Endothelial cell of umbilical vein (primary cell): ENCODE results near the gene PTGS1.

Experiments used
- EZH2 ChIP-seq: IDR thresholded peaks from 2 replicates; pipeline ENCODE4 v1.6.1; 2012; ENCODE audit warnings: borderline replicate concordance, low read depth, mild to moderate bottlenecking, moderate library complexity, low read length, inconsistent platforms; ENCODE audit not compliant: severe bottlenecking
- FOS ChIP-seq: IDR thresholded peaks from 2 replicates; pipeline ENCODE4 v1.6.1; 2011; ENCODE audit warnings: mild to moderate bottlenecking, low read length, moderate library complexity, borderline replicate concordance; ENCODE audit not compliant: insufficient read depth
- GATA2 ChIP-seq: IDR thresholded peaks from 2 replicates; pipeline ENCODE4 v1.7.0; 2011; ENCODE audit warnings: low read depth, mild to moderate bottlenecking, moderate library complexity, mixed read lengths, low read length; ENCODE audit not compliant: insufficient read length, insufficient read depth
- JUN ChIP-seq: IDR thresholded peaks from 2 replicates; pipeline ENCODE4 v1.6.1; 2011; ENCODE audit warnings: borderline replicate concordance, low read depth; ENCODE audit not compliant: insufficient read length, insufficient read depth
- MYC ChIP-seq: IDR thresholded peaks from one replicate; pipeline ENCODE4 v1.6.1; 2011; ENCODE audit warnings: mild to moderate bottlenecking, low read depth, low read length
- POLR2A ChIP-seq: IDR thresholded peaks from 2 replicates; pipeline ENCODE4 v1.6.1; 2012; ENCODE audit warnings: low read depth, mild to moderate bottlenecking, control low read depth, low read length
- POLR2AphosphoS5 ChIP-seq: IDR thresholded peaks from 2 replicates; pipeline ENCODE4 v1.6.1; 2012; ENCODE audit warnings: low read depth, mild to moderate bottlenecking, control low read depth, low read length, moderate library complexity; ENCODE audit not compliant: insufficient read depth
- TF ChIP-seq, protein P1 (sequence below): IDR thresholded peaks from 2 replicates; pipeline ENCODE4 v1.6.1; 2011; ENCODE audit not compliant: insufficient read depth, insufficient read length
- TF ChIP-seq, protein P2 (sequence below), 2 donors: IDR thresholded peaks; 1 replicate in 1 of 2; 2 replicates in 1 of 2; pipeline ENCODE4 v1.5.1; 2011; ENCODE audit warnings: low read length in 2 of 2, mild to moderate bottlenecking in 2 of 2, moderate library complexity in 2 of 2, control low read depth in 1 of 2, inconsistent platforms in 1 of 2, low read depth in 1 of 2; ENCODE audit not compliant: insufficient read depth in 1 of 2; ENCODE audit errors: extremely low read depth in 1 of 2

DNA sequence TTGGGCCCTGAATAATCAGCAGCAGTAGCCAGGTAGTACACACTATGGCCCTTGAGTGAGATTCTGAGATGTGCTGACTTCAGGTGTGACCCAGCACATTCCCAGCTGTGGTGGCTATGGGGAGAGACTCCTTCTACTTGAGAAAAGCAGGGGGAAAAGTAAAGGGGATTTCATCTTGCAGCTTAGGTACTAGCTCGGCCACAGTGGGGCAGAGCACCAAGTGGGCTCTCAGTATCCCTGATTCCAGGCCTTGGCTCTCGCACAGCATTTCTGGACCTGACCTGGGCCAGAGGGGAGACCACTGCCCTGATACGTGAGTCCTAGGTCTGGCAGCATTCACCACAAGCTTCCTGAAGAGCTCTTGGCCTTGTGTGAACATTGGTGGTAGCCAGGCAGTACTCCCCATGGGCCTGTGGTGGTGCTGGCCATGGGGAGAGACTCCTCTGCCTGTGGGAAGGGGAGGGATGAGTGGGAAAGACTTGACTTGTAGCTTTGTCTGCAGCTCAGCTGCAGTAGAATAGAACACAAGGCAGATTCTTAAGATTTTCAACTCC is 27.6 kb downstream of the PTGS1 start:
- TF ChIP-seq GATA2 (no peak), EZH2 (no peak), POLR2AphosphoS5 (no peak), POLR2A (no peak), JUN (no peak), FOS (no peak), MYC (no peak)
- TF ChIP-seq, protein P1, sequence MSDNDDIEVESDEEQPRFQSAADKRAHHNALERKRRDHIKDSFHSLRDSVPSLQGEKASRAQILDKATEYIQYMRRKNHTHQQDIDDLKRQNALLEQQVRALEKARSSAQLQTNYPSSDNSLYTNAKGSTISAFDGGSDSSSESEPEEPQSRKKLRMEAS = no peak
- TF ChIP-seq, protein P2, sequence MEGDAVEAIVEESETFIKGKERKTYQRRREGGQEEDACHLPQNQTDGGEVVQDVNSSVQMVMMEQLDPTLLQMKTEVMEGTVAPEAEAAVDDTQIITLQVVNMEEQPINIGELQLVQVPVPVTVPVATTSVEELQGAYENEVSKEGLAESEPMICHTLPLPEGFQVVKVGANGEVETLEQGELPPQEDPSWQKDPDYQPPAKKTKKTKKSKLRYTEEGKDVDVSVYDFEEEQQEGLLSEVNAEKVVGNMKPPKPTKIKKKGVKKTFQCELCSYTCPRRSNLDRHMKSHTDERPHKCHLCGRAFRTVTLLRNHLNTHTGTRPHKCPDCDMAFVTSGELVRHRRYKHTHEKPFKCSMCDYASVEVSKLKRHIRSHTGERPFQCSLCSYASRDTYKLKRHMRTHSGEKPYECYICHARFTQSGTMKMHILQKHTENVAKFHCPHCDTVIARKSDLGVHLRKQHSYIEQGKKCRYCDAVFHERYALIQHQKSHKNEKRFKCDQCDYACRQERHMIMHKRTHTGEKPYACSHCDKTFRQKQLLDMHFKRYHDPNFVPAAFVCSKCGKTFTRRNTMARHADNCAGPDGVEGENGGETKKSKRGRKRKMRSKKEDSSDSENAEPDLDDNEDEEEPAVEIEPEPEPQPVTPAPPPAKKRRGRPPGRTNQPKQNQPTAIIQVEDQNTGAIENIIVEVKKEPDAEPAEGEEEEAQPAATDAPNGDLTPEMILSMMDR (IDR thresholded peaks at IDR 0.05; ENCODE audit: extremely low read depth in 1 of 2, insufficient read depth in 1 of 2, low read depth in 1 of 2, low read length in 2 of 2) = no peak
